Measurements from ENCODE around the gene SYNGAP1. TPM values are rescaled to one million over a fixed set of nuclear protein-coding genes. Genes with fewer than 3 reads are reported as not detected.

The SYNGAP1 gene
- total and polyA plus RNA-seq, 2 of the 4 experiments (the other 2 are of a cell fraction): 1.4 to 17.0 TPM

DNA sequence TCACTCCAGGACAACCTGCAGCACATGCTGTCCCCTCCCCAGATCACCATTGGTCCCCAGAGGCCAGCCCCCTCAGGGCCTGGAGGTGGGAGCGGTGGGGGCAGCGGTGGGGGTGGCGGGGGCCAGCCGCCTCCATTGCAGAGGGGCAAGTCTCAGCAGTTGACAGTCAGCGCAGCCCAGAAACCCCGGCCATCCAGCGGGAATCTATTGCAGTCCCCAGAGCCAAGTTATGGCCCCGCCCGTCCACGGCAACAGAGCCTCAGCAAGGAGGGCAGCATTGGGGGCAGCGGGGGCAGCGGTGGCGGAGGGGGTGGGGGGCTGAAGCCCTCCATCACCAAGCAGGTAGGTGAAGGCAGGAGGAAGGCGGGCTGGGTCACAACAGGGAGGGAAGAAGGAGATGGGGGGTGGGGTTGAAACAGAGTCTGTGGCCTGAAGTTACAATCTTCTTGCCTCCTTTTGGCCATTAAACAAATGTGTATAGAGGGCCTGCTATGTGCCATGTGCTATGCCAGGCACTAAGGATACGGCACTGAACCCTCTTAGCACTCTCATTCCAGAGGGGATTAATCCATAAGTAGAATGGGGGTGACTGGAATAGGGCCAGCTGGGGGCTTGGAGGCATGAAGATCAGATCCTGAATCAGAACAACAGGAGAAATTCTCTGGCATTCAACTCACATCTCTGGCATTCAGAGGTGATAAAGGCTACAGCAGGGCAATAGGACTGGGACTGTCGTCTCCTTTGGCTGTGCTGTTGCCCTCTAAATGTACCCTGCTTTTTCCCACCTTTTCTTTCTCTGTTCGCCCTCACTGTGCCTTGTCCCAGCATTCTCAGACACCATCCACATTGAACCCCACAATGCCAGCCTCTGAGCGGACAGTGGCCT lies 24.0 kb downstream of the SYNGAP1 start (continued):
- TF ChIP-seq CHD1 (IDR thresholded peaks at IDR 0.05; ENCODE audit: low read depth, low read length): no peak

DNA sequence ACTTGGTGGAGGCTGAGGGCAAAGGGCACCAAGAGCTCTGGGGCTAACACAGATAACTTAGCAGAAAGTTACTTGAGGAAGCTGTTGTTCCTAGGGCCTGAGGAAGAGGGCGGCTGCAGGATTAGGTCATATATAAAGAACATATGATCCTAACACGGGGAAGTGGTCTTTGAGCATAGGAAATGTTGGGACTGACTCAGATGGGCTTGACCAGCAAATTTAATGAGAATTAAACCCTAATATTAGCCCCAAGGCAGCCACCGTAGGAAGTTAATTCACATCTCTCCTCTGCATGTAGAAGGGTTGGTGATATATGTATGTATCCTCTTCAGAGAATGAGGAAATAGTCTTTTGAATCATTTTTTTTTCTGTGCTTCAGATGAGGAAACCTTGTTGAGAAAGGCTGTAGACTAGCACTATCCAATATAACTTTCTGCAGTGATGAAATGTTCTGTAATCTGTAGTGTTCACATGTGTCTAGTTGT lies 25.3 kb downstream of the SYNGAP1 start:
- Histone ChIP-seq H3K18ac (ENCODE audit: low read depth, low read length) (no peak overlapping the region), H3K14ac (replicated peaks; ENCODE audit: low read depth, low read length) (no peak overlapping the region), H3K9me1 (ENCODE audit: insufficient read depth, low read length) (no peaks in the 10 kb centered on the region; the same call in 1 of the 2 replicates), H3K9me3 (ENCODE audit: control insufficient read depth, insufficient read depth, low read length) (no peaks in the 10 kb centered on the region), H3K4me2 (ENCODE audit: low read depth, low read length) (no peak overlapping the region), H2BK5ac (ENCODE audit: low read depth, low read length, poor library complexity, severe bottlenecking) (no peak overlapping the region), H3K4me1 (ENCODE audit: control insufficient read depth, insufficient read depth, low read length) (no peaks in the 10 kb centered on the region), H2AFZ (replicated peaks; ENCODE audit: low read length, poor library complexity) (no peak overlapping the region), H3K56ac (ENCODE audit: extremely low read depth, insufficient read depth, low read length) (no peak overlapping the region), H3K9ac (ENCODE audit: low read depth, low read length) (no peak overlapping the region), H4K5ac (ENCODE audit: low read depth, low read length) (no peak overlapping the region), H2AK5ac (ENCODE audit: low read depth, low read length) (no peak overlapping the region), H2BK120ac (ENCODE audit: low read depth, low read length) (no peak overlapping the region), H3K23ac (ENCODE audit: low read depth, low read length) (no peak overlapping the region), H3K27me3 (ENCODE audit: control insufficient read depth, insufficient read depth, low read length) (no peaks in the 10 kb centered on the region), H3K27ac (ENCODE audit: insufficient read depth, low read length) (no peak overlapping the region), H3K4ac (ENCODE audit: low read depth, low read length) (no peak overlapping the region), H2BK20ac (ENCODE audit: low read depth, low read length) (no peak overlapping the region), H2BK15ac (ENCODE audit: low read depth, low read length) (no peak overlapping the region), H4K20me1 (ENCODE audit: insufficient read depth, low read length) (no peaks in the 10 kb centered on the region; the same call in 1 of the 2 replicates), H3K79me1 (ENCODE audit: low read depth in 1 of 2, low read length in 2 of 2) (peaks cover 0 to 4% of the 10 kb centered on the region in 2 experiments; a peak in 1 of 4 replicates), H4K91ac (ENCODE audit: insufficient read depth, low read depth, low read length) (no peak overlapping the region), H2AK9ac (replicated peaks; ENCODE audit: low read depth, low read length, poor library complexity) (no peak overlapping the region), H3K36me3 (ENCODE audit: control insufficient read depth, insufficient read depth, low read length) (peaks cover 72% of the 10 kb centered on the region), H4K8ac (ENCODE audit: low read depth in 2 of 2, low read length in 2 of 2) (no peak overlapping the region), H3K4me3 (ENCODE audit: insufficient read depth, low read depth, low read length) (no peak overlapping the region)
- no peak for DNase-seq
- ChIA-PET POLR2A (ENCODE audit: unreplicated experiment) (no interaction called here), CTCF (no interaction called here)
- ATAC-seq (ENCODE audit: low read depth): no peak
- no TSS peak for BruUV-seq (replicated peaks)
- in situ Hi-C loops (cut with MboI; ENCODE audit: low sequenced_read_pairs) (no loop called here), intact Hi-C loops (cut with micrococcal nuclease) (no loop called here), dilution Hi-C loops (cut with HindIII; ENCODE audit: low sequenced_read_pairs, unreplicated experiment) (no loop called here)
- no CpG with 5 or more reads among the region's 3 CpGs for WGBS, 2 experiments (ENCODE audit: extremely low coverage in 2 of 2, insufficient read length in 1 of 2)
- TF ChIP-seq, protein P1, sequence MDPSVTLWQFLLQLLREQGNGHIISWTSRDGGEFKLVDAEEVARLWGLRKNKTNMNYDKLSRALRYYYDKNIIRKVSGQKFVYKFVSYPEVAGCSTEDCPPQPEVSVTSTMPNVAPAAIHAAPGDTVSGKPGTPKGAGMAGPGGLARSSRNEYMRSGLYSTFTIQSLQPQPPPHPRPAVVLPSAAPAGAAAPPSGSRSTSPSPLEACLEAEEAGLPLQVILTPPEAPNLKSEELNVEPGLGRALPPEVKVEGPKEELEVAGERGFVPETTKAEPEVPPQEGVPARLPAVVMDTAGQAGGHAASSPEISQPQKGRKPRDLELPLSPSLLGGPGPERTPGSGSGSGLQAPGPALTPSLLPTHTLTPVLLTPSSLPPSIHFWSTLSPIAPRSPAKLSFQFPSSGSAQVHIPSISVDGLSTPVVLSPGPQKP (IDR thresholded peaks at IDR 0.05; ENCODE audit: borderline replicate concordance, low read depth, low read length): no peak
- TF ChIP-seq RFX5 (IDR thresholded peaks at IDR 0.05; ENCODE audit: low read depth, low read length) (no peak), CHD1 (IDR thresholded peaks at IDR 0.05; ENCODE audit: low read depth, low read length) (no peak), MXI1 (IDR thresholded peaks at IDR 0.05; ENCODE audit: borderline replicate concordance, low read depth, low read length) (no peak), CEBPB (IDR thresholded peaks at IDR 0.05; ENCODE audit: low read depth, low read length) (no peak), RAD21 (IDR thresholded peaks at IDR 0.05; ENCODE audit: low read length) (no peak), RCOR1 (IDR thresholded peaks at IDR 0.05; ENCODE audit: insufficient replicate concordance, low read length) (no peak), MAZ (IDR thresholded peaks at IDR 0.05; ENCODE audit: borderline replicate concordance, low read depth, low read length) (no peak), SMC3 (IDR thresholded peaks at IDR 0.05; ENCODE audit: low read depth, low read length) (no peak)
- TF ChIP-seq, protein P2, sequence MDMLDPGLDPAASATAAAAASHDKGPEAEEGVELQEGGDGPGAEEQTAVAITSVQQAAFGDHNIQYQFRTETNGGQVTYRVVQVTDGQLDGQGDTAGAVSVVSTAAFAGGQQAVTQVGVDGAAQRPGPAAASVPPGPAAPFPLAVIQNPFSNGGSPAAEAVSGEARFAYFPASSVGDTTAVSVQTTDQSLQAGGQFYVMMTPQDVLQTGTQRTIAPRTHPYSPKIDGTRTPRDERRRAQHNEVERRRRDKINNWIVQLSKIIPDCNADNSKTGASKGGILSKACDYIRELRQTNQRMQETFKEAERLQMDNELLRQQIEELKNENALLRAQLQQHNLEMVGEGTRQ (IDR thresholded peaks at IDR 0.05; ENCODE audit: low read depth, low read length): no peak
- TF ChIP-seq, protein P3, sequence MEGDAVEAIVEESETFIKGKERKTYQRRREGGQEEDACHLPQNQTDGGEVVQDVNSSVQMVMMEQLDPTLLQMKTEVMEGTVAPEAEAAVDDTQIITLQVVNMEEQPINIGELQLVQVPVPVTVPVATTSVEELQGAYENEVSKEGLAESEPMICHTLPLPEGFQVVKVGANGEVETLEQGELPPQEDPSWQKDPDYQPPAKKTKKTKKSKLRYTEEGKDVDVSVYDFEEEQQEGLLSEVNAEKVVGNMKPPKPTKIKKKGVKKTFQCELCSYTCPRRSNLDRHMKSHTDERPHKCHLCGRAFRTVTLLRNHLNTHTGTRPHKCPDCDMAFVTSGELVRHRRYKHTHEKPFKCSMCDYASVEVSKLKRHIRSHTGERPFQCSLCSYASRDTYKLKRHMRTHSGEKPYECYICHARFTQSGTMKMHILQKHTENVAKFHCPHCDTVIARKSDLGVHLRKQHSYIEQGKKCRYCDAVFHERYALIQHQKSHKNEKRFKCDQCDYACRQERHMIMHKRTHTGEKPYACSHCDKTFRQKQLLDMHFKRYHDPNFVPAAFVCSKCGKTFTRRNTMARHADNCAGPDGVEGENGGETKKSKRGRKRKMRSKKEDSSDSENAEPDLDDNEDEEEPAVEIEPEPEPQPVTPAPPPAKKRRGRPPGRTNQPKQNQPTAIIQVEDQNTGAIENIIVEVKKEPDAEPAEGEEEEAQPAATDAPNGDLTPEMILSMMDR (conservative IDR thresholded peaks at IDR 0.05; ENCODE audit: low read depth, low read length): no peak
